NCI-H2196 treated with DMSO at 0.1 percent for 48 hours (cell line): Measurements from ENCODE around the gene BBS12.

Experiments used
- DNase-seq: peaks from one replicate; lab custom pipeline; 2025; ENCODE audit not compliant: unreplicated experiment; lab: John Stamatoyannopoulos, UW

The BBS12 gene

GRCh38 chr4:122793811-122794210 lies 61.3 kb downstream of the BBS12 start:
- DNase-seq = no peak
